Activated T-helper 1 cell treated with anti-CD3 and anti-CD28 coated beads, Interleukin-2, amount 50 U/mL, for 16 hours (primary cell): ENCODE results near the gene HSPG2.
"Not testable (repeated sequence)": the region's sequence is repeated elsewhere in the genome, so short reads cannot be mapped to it uniquely, and the experiment has no call there.

Experiments used
- DNase-seq, 2 donors: peaks; one replicate each; pipeline ENCODE4 v3.0.0-alpha.2; 2020; ENCODE audit warnings: low read depth in 1 of 2, low spot score in 1 of 2

Gene HSPG2

GRCh38 chr1:21830792-21831453 is 106.2 kb downstream of the HSPG2 start:
- DNase-seq, result no peak

GRCh38 chr1:21829294-21829693 is 107.8 kb downstream of the HSPG2 start:
- no peak for DNase-seq

- DNase-seq, result no peak
Observed at GRCh38 chr1:21828506-21829210, 108.5 kb downstream of the HSPG2 start.

GRCh38 chr1:21828075-21828474 is 109.0 kb downstream of the HSPG2 start:
- DNase-seq, result no peak

- no peak for DNase-seq
Observed at GRCh38 chr1:21827141-21827679, 109.9 kb downstream of the HSPG2 start.

GRCh38 chr1:21826694-21827093 is 110.4 kb downstream of the HSPG2 start:
- DNase-seq, result not testable (repeated sequence)

- DNase-seq, result no peak
Observed at GRCh38 chr1:21825393-21825792, 111.7 kb downstream of the HSPG2 start.

- DNase-seq, result no peak
Observed at GRCh38 chr1:21824926-21825325, 112.2 kb downstream of the HSPG2 start.

GRCh38 chr1:21823980-21824702 is 113.0 kb downstream of the HSPG2 start:
- DNase-seq, result no peak

GRCh38 chr1:21823206-21823979 is 113.7 kb downstream of the HSPG2 start:
- DNase-seq, result no peak

- no peak for DNase-seq
Observed at GRCh38 chr1:21822349-21822748, 114.8 kb downstream of the HSPG2 start.

- DNase-seq, result no peak
Observed at GRCh38 chr1:21821385-21822019, 115.6 kb downstream of the HSPG2 start.

GRCh38 chr1:21820597-21821232 is 116.4 kb downstream of the HSPG2 start:
- DNase-seq, result no peak

- DNase-seq, result no peak
Observed at GRCh38 chr1:21818656-21819055, 118.5 kb downstream of the HSPG2 start.

- DNase-seq, result no peak
Observed at GRCh38 chr1:21816602-21817302, 120.4 kb downstream of the HSPG2 start.

GRCh38 chr1:21815724-21816321 is 121.3 kb downstream of the HSPG2 start:
- DNase-seq, result no peak

- DNase-seq, result no peak
Observed at GRCh38 chr1:21814981-21815582, 122.0 kb downstream of the HSPG2 start.

GRCh38 chr1:21814241-21814918 is 122.7 kb downstream of the HSPG2 start:
- peak in 1 of 2 donors; percentile 13 for DNase-seq
